ENCODE measurements around the gene ELMOD3. TPM values are rescaled to one million over a fixed set of nuclear protein-coding genes. Genes with fewer than 3 reads are reported as not detected.

The ELMOD3 gene
- total and polyA plus RNA-seq, 2 of the 8 experiments (the other 6 are each of a cell fraction or from before 2014, with no cell fraction given) = 8.5 to 10.2 TPM

DNA sequence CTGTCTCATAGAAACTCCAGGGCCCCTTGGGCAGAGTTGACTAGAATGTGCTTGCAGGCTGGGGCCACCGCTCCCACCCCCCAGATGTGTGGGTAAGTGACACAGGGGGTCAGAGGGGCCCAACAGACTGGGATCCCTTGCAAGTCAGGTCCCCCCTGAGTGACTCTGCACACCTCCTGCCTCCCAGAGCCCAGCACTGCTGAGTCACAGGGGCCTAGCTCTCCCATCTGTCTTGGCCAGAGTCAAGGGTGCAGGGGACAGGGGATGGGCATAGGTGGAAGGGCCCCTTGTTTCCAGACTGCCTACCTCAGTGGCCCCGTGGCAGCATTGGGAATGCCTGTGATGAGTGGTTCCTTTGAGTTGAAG, 75.3 kb downstream of the ELMOD3 start (continued):
- TF ChIP-seq, protein P1, sequence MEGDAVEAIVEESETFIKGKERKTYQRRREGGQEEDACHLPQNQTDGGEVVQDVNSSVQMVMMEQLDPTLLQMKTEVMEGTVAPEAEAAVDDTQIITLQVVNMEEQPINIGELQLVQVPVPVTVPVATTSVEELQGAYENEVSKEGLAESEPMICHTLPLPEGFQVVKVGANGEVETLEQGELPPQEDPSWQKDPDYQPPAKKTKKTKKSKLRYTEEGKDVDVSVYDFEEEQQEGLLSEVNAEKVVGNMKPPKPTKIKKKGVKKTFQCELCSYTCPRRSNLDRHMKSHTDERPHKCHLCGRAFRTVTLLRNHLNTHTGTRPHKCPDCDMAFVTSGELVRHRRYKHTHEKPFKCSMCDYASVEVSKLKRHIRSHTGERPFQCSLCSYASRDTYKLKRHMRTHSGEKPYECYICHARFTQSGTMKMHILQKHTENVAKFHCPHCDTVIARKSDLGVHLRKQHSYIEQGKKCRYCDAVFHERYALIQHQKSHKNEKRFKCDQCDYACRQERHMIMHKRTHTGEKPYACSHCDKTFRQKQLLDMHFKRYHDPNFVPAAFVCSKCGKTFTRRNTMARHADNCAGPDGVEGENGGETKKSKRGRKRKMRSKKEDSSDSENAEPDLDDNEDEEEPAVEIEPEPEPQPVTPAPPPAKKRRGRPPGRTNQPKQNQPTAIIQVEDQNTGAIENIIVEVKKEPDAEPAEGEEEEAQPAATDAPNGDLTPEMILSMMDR (IDR thresholded peaks at IDR 0.05; ENCODE audit: control extremely low read depth in 1 of 3, insufficient read depth in 1 of 3, low read depth in 1 of 3, low read length in 3 of 3) = no peak
- TF ChIP-seq, protein P2, sequence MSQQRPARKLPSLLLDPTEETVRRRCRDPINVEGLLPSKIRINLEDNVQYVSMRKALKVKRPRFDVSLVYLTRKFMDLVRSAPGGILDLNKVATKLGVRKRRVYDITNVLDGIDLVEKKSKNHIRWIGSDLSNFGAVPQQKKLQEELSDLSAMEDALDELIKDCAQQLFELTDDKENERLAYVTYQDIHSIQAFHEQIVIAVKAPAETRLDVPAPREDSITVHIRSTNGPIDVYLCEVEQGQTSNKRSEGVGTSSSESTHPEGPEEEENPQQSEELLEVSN (IDR thresholded peaks at IDR 0.05) = no peak
- no peak for TF ChIP-seq SIN3A (conservative IDR thresholded peaks at IDR 0.05 in 1 of 2, IDR thresholded peaks at IDR 0.05 in 1 of 2; ENCODE audit: low read depth in 1 of 2, low read length in 2 of 2)
- no peak for TF ChIP-seq CBX8 (IDR thresholded peaks at IDR 0.05; ENCODE audit: borderline replicate concordance, low read depth, low read length)
- no peak for TF ChIP-seq KDM1A (IDR thresholded peaks at IDR 0.05; ENCODE audit: borderline replicate concordance, low read length)
- TF ChIP-seq SAP30 (IDR thresholded peaks at IDR 0.05; ENCODE audit: insufficient read depth, insufficient replicate concordance, low read length) = no peak

Measured in H1 (cell line).